HepG2 (cell line): ENCODE measurements around the gene IRAK1BP1. TPM values are rescaled to one million over a fixed set of nuclear protein-coding genes. Genes with fewer than 3 reads are reported as not detected.

ENCODE experiments used
- ARNT2 ChIP-seq: sonication (generic); formaldehyde crosslinking; IDR thresholded peaks from 2 replicates; pipeline ENCODE4 v1.8.0; 2022; ENCODE audit warnings: mild to moderate bottlenecking, low read depth, missing genetic modification reagents, moderate library complexity
- ATAD3A ChIP-seq: sonication (generic); formaldehyde crosslinking; IDR thresholded peaks from 2 replicates; pipeline ENCODE4 v1.4.0; 2020; ENCODE audit warnings: missing genetic modification reagents
- ATF6 ChIP-seq: sonication (generic); formaldehyde crosslinking; conservative IDR thresholded peaks from 2 replicates; pipeline ENCODE4 v1.4.0; 2020; ENCODE audit warnings: missing genetic modification reagents
- CENPX ChIP-seq: sonication (generic); formaldehyde crosslinking; IDR thresholded peaks from 2 replicates; pipeline ENCODE4 v1.9.0; 2021; ENCODE audit warnings: mild to moderate bottlenecking, missing genetic modification reagents, moderate library complexity
- ETS1 ChIP-seq: sonication (generic); formaldehyde crosslinking; IDR thresholded peaks from 2 replicates; pipeline ENCODE4 v1.4.0; 2020; ENCODE audit warnings: missing genetic modification reagents
- GMEB1 ChIP-seq: sonication (generic); formaldehyde crosslinking; IDR thresholded peaks from 2 replicates; pipeline ENCODE4 v1.5.1; 2020; ENCODE audit warnings: missing genetic modification reagents, mild to moderate bottlenecking, borderline replicate concordance
- HDAC1 ChIP-seq: sonication (generic); formaldehyde crosslinking; IDR thresholded peaks from 2 replicates; pipeline ENCODE4 v1.5.1; 2020; ENCODE audit warnings: mild to moderate bottlenecking, missing genetic modification reagents
- KMT2B ChIP-seq: IDR thresholded peaks from 2 replicates; pipeline ENCODE4 v1.6.1; 2016; ENCODE audit warnings: missing genetic modification reagents, missing compliant biosample characterization
- PPARG ChIP-seq: conservative IDR thresholded peaks from 2 replicates; pipeline ENCODE4 v1.6.1; 2016; ENCODE audit warnings: missing biosample characterization, missing genetic modification reagents
- SRSF4 ChIP-seq: fragments of 200-400 bp; formaldehyde crosslinking; IDR thresholded peaks from one replicate; pipeline ENCODE4 v1.6.1; 2018; ENCODE audit warnings: mild to moderate bottlenecking, low read depth, low read length, moderate library complexity; ENCODE audit not compliant: poor library complexity, severe bottlenecking
- SSRP1 ChIP-seq: IDR thresholded peaks from 2 replicates; pipeline ENCODE4 v1.6.1; 2016; ENCODE audit warnings: control low read depth
- YEATS2 ChIP-seq: sonication (generic); formaldehyde crosslinking; IDR thresholded peaks from 2 replicates; pipeline ENCODE4 v1.4.0; 2020; ENCODE audit warnings: missing genetic modification reagents, borderline replicate concordance
- YY1 ChIP-seq: IDR thresholded peaks from 2 replicates; pipeline ENCODE4 v1.6.1; 2011; ENCODE audit warnings: low read length, low read depth, moderate library complexity, mild to moderate bottlenecking; ENCODE audit not compliant: insufficient read depth, insufficient replicate concordance
- ZNF121 ChIP-seq: sonication (generic); formaldehyde crosslinking; IDR thresholded peaks from 2 replicates; pipeline ENCODE4 v1.5.0; 2020; ENCODE audit warnings: mild to moderate bottlenecking, missing genetic modification reagents
- ZNF615 ChIP-seq: sonication (generic); formaldehyde crosslinking; IDR thresholded peaks from 2 replicates; pipeline ENCODE4 v1.5.0; 2020; ENCODE audit warnings: mild to moderate bottlenecking, missing genetic modification reagents, borderline replicate concordance
- ZNF747 ChIP-seq: sonication (generic); formaldehyde crosslinking; IDR thresholded peaks from 2 replicates; pipeline ENCODE4 v1.8.1; 2023; ENCODE audit warnings: missing genetic modification reagents, mild to moderate bottlenecking, borderline replicate concordance
- ZNF879 ChIP-seq: sonication (generic); formaldehyde crosslinking; IDR thresholded peaks from 2 replicates; pipeline ENCODE4 v1.8.1; 2023; ENCODE audit warnings: missing genetic modification reagents
- polyA plus RNA-seq, 8 experiments: library from polyadenylated mRNA; depleted of rRNA in 3 of 8; stranded (reverse) in 7 of 8; unstranded in 1 of 8; fragments of >200 nt; fragmentation: Illumina TruSeq in 4 of 8; extraction: Trizol in 4 of 8; gene quantifications; 2 replicates each; pipeline versions ENCODE4 v1.2.1 to v1.2.3, GENCODE V29; 2011 to 2016; ENCODE audit warnings: low read depth in 4 of 8, missing spikeins in 1 of 8, mixed read lengths in 1 of 8; ENCODE audit not compliant: insufficient read depth in 1 of 8
- total RNA-seq, 5 experiments: library from RNA; depleted of rRNA; stranded (reverse); fragments of >200 nt; fragmentation: Illumina TruSeq; extraction: Trizol; gene quantifications; 2 replicates each; pipeline ENCODE4 v1.2.3, GENCODE V29; 2016; ENCODE audit warnings: low read depth in 1 of 5
- TF ChIP-seq, protein P1 (sequence below): sonication (generic); formaldehyde crosslinking; IDR thresholded peaks from 2 replicates; pipeline ENCODE4 v1.4.0; 2020; ENCODE audit warnings: mild to moderate bottlenecking, missing genetic modification reagents
- TF ChIP-seq, protein P2 (sequence below): sonication (generic); formaldehyde crosslinking; IDR thresholded peaks from 2 replicates; pipeline ENCODE4 v1.8.1; 2023; ENCODE audit warnings: mild to moderate bottlenecking, moderate library complexity, missing genetic modification reagents
- TF ChIP-seq, protein P3 (sequence below): sonication (generic); formaldehyde crosslinking; IDR thresholded peaks from 2 replicates; pipeline ENCODE4 v1.4.0; 2020; ENCODE audit warnings: missing genetic modification reagents, mild to moderate bottlenecking, borderline replicate concordance

The IRAK1BP1 gene
- total and polyA plus RNA-seq, 2 of the 13 experiments (the other 11 are each of a cell fraction or from before 2014, with no cell fraction given): 0.86 to 1.5 TPM

GRCh38 chr6:78867370-78868040 lies at the start of gene IRAK1BP1 (continued):
- no peak for TF ChIP-seq ZNF747 (CRISPR knock-in tag)
- no peak for TF ChIP-seq ATAD3A (CRISPR knock-in tag)
- TF ChIP-seq SRSF4: no peak
- TF ChIP-seq, protein P1, sequence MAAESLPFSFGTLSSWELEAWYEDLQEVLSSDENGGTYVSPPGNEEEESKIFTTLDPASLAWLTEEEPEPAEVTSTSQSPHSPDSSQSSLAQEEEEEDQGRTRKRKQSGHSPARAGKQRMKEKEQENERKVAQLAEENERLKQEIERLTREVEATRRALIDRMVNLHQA (CRISPR knock-in tag): no peak
- no peak for TF ChIP-seq SSRP1 (CRISPR knock-in tag)
- no peak for TF ChIP-seq ZNF121
- TF ChIP-seq ETS1 (CRISPR knock-in tag): no peak
- peak; percentile 68 for TF ChIP-seq YY1
- TF ChIP-seq ATF6: no peak
- no peak for TF ChIP-seq ZNF615
- TF ChIP-seq KMT2B: peak; percentile 91
- TF ChIP-seq ARNT2 (CRISPR knock-in tag): peak; percentile 58; the same call in 1 of the 2 replicates
- TF ChIP-seq PPARG (CRISPR knock-in tag): no peak
- TF ChIP-seq, protein P2, sequence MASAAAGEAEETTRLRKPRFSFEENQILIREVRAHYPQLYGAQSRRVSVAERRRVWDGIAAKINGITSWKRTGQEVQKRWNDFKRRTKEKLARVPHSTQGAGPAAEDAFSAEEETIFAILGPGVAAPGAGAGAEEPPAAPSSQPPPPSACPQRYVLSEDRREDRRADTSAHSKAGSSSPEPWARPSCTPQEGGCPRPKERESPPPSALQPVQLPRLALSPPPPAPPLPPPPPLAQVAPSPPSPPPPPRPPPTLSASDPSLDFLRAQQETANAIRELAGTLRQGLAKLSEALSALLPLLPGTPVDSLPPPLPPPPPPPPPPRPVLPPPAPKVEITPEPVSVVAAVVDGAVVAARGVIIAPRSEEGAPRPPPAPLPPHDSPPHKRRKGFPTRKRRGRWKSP (CRISPR knock-in tag): peak; percentile 98; the same call in 1 of the 2 replicates
- TF ChIP-seq CENPX (CRISPR knock-in tag): no peak
- TF ChIP-seq ZNF879: no peak
- TF ChIP-seq YEATS2: peak; percentile 78
- peak; percentile 86 for TF ChIP-seq HDAC1 (CRISPR knock-in tag)
- TF ChIP-seq GMEB1 (CRISPR knock-in tag): peak; percentile 56; the same call in 1 of the 2 replicates
- TF ChIP-seq, protein P3, sequence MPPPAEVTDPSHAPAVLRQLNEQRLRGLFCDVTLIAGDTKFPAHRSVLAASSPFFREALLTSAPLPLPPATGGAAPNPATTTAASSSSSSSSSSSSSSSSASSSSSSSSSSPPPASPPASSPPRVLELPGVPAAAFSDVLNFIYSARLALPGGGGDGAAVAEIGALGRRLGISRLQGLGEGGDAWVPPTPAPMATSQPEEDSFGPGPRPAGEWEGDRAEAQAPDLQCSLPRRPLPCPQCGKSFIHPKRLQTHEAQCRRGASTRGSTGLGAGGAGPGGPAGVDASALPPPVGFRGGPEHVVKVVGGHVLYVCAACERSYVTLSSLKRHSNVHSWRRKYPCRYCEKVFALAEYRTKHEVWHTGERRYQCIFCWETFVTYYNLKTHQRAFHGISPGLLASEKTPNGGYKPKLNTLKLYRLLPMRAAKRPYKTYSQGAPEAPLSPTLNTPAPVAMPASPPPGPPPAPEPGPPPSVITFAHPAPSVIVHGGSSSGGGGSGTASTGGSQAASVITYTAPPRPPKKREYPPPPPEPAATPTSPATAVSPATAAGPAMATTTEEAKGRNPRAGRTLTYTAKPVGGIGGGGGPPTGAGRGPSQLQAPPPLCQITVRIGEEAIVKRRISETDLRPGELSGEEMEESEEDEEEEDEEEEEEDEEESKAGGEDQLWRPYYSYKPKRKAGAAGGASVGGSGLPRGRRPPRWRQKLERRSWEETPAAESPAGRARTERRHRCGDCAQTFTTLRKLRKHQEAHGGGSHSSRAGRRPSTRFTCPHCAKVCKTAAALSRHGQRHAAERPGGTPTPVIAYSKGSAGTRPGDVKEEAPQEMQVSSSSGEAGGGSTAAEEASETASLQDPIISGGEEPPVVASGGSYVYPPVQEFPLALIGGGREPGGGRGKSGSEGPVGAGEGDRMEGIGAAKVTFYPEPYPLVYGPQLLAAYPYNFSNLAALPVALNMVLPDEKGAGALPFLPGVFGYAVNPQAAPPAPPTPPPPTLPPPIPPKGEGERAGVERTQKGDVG (CRISPR knock-in tag): no peak; the same call in 1 of the 2 replicates
